IMR-90 (cell line): ENCODE results near the gene PITPNC1. TPM values are rescaled to one million over a fixed set of nuclear protein-coding genes. Genes with fewer than 3 reads are reported as not detected.

Source experiments
- ATAC-seq: fragments of 200-7000 bp; cut with Tn5 transposase; 2 replicates; pipeline ENCODE4 v1.9.1; 2020; ENCODE audit warnings: low read depth, mild to moderate bottlenecking, moderate library complexity
- BruUV-seq: library from RNA; stranded (reverse); fragments of 400-500 nt; replicated peaks from 2 replicates; lab custom pipeline; 2021; lab: Mats Ljungman, UMichigan
- CTCF ChIA-PET: fragments of 300-600 bp; formaldehyde crosslinking; extraction: SDS; loops from one replicate; lab custom pipeline; 2021; ENCODE audit warnings: antibody characterized with exemption; lab: Yijun Ruan, JAX
- POLR2A ChIA-PET: fragments of 300-600 bp; sonication (Branson Sonifier 250); formaldehyde crosslinking; loops from one replicate; lab custom pipeline; 2022; ENCODE audit warnings: antibody characterized with exemption; ENCODE audit not compliant: unreplicated experiment; lab: Charles Lee
- DNase-seq: peaks from one replicate; pipeline ENCODE4 v3.0.0; 2013
- H2AFZ ChIP-seq: replicated peaks from 2 replicates; pipeline ENCODE3; 2013; ENCODE audit warnings: low read length, mild to moderate bottlenecking; ENCODE audit not compliant: poor library complexity
- H2AK5ac ChIP-seq: 2 replicates; pipeline ENCODE4 v1.6.1; 2013; ENCODE audit warnings: low read depth, low read length, inconsistent platforms
- H2AK9ac ChIP-seq: replicated peaks from 2 replicates; pipeline ENCODE3; 2013; ENCODE audit warnings: mild to moderate bottlenecking, low read depth, low read length, moderate library complexity; ENCODE audit not compliant: poor library complexity
- H2BK120ac ChIP-seq: 2 replicates; pipeline ENCODE4 v1.6.1; 2013; ENCODE audit warnings: low read depth, low read length, inconsistent platforms
- H2BK15ac ChIP-seq: 3 replicates; pipeline ENCODE4 v1.6.1; 2013; ENCODE audit warnings: low read depth, low read length, inconsistent platforms
- H2BK20ac ChIP-seq: 2 replicates; pipeline ENCODE4 v1.6.1; 2013; ENCODE audit warnings: low read depth, mild to moderate bottlenecking, inconsistent platforms, low read length, moderate library complexity
- H2BK5ac ChIP-seq: 2 replicates; pipeline ENCODE4 v1.6.1; 2013; ENCODE audit warnings: mild to moderate bottlenecking, low read depth, low read length, inconsistent platforms; ENCODE audit not compliant: poor library complexity, severe bottlenecking
- H3K14ac ChIP-seq: replicated peaks from 2 replicates; pipeline ENCODE4 v1.6.1; 2013; ENCODE audit warnings: low read depth, low read length, inconsistent platforms
- H3K18ac ChIP-seq: 2 replicates; pipeline ENCODE4 v1.6.1; 2013; ENCODE audit warnings: low read depth, low read length, control low read depth
- H3K23ac ChIP-seq: 2 replicates; pipeline ENCODE4 v1.6.1; 2013; ENCODE audit warnings: low read depth, low read length, inconsistent platforms
- H3K27ac ChIP-seq: 2 replicates; pipeline ENCODE4 v1.5.1; 2013; ENCODE audit warnings: mild to moderate bottlenecking, control low read depth, low read length; ENCODE audit not compliant: insufficient read depth
- H3K27me3 ChIP-seq: 2 replicates; pipeline ENCODE4 v1.6.1; 2013; ENCODE audit warnings: low read length; ENCODE audit not compliant: control insufficient read depth, insufficient read depth
- H3K36me3 ChIP-seq: 2 replicates; pipeline ENCODE4 v1.6.1; 2013; ENCODE audit warnings: low read length, mixed read lengths; ENCODE audit not compliant: control insufficient read depth, insufficient read depth
- H3K4ac ChIP-seq: 2 replicates; pipeline ENCODE4 v1.6.1; 2013; ENCODE audit warnings: low read depth, low read length, inconsistent platforms
- H3K4me1 ChIP-seq: 2 replicates; pipeline ENCODE4 v1.6.1; 2013; ENCODE audit warnings: low read length, mixed read lengths; ENCODE audit not compliant: control insufficient read depth, insufficient read depth
- H3K4me2 ChIP-seq: 2 replicates; pipeline ENCODE4 v1.6.1; 2013; ENCODE audit warnings: low read depth, mild to moderate bottlenecking, control low read depth, low read length, moderate library complexity
- H3K4me3 ChIP-seq: 2 replicates; pipeline ENCODE4 v1.5.1; 2013; ENCODE audit warnings: low read depth, mild to moderate bottlenecking, control low read depth, low read length, moderate library complexity; ENCODE audit not compliant: insufficient read depth
- H3K56ac ChIP-seq: 2 replicates; pipeline ENCODE4 v1.6.1; 2013; ENCODE audit warnings: low read length, inconsistent platforms; ENCODE audit not compliant: insufficient read depth; ENCODE audit errors: extremely low read depth
- H3K79me1 ChIP-seq, 2 experiments: 2 replicates each; pipeline ENCODE4 v1.6.1; 2013; ENCODE audit warnings: low read length in 2 of 2, inconsistent platforms in 1 of 2, low read depth in 1 of 2
- H3K9ac ChIP-seq: 2 replicates; pipeline ENCODE4 v1.6.1; 2013; ENCODE audit warnings: low read depth, low read length, control low read depth
- H3K9me1 ChIP-seq: 2 replicates; pipeline ENCODE4 v1.6.1; 2013; ENCODE audit warnings: low read length, inconsistent platforms; ENCODE audit not compliant: insufficient read depth
- H3K9me3 ChIP-seq: 2 replicates; pipeline ENCODE4 v1.6.1; 2013; ENCODE audit warnings: low read length; ENCODE audit not compliant: control insufficient read depth, insufficient read depth
- H4K20me1 ChIP-seq: 2 replicates; pipeline ENCODE4 v1.6.1; 2013; ENCODE audit warnings: low read length, inconsistent platforms; ENCODE audit not compliant: insufficient read depth
- H4K5ac ChIP-seq: 2 replicates; pipeline ENCODE4 v1.6.1; 2013; ENCODE audit warnings: mild to moderate bottlenecking, low read depth, low read length, control low read depth
- H4K8ac ChIP-seq, 2 experiments: 2 replicates each; pipeline ENCODE4 v1.6.1; 2013; ENCODE audit warnings: low read depth in 2 of 2, low read length in 2 of 2, control low read depth in 1 of 2, inconsistent platforms in 1 of 2
- H4K91ac ChIP-seq: 2 replicates; pipeline ENCODE4 v1.6.1; 2013; ENCODE audit warnings: low read depth, low read length, inconsistent platforms; ENCODE audit not compliant: insufficient read depth
- CEBPB ChIP-seq: IDR thresholded peaks from 2 replicates; pipeline ENCODE4 v1.6.1; 2012; ENCODE audit warnings: low read depth, low read length, improper control_type of control experiment
- CHD1 ChIP-seq: IDR thresholded peaks from 2 replicates; pipeline ENCODE4 v1.6.1; 2012; ENCODE audit warnings: low read depth, low read length, improper control_type of control experiment
- FOS ChIP-seq: fragments of 150-350 bp; IDR thresholded peaks from 2 replicates; pipeline ENCODE4 v1.6.1; 2016; ENCODE audit warnings: low read depth, low read length
- MAFK ChIP-seq: IDR thresholded peaks from 2 replicates; pipeline ENCODE4 v1.6.1; 2012; ENCODE audit warnings: low read depth, low read length, improper control_type of control experiment
- MAZ ChIP-seq: IDR thresholded peaks from 2 replicates; pipeline ENCODE4 v1.6.1; 2012; ENCODE audit warnings: low read depth, mild to moderate bottlenecking, low read length, improper control_type of control experiment, moderate library complexity, borderline replicate concordance
- MXI1 ChIP-seq: IDR thresholded peaks from 2 replicates; pipeline ENCODE4 v1.6.1; 2012; ENCODE audit warnings: low read depth, mild to moderate bottlenecking, low read length, moderate library complexity, borderline replicate concordance
- NFE2L2 ChIP-seq: fragments of 150-350 bp; IDR thresholded peaks from 2 replicates; pipeline ENCODE4 v1.6.1; 2016; ENCODE audit warnings: low read depth, mild to moderate bottlenecking, low read length
- POLR2A ChIP-seq: IDR thresholded peaks from 2 replicates; pipeline ENCODE4 v1.6.1; 2012; ENCODE audit warnings: mild to moderate bottlenecking, low read depth, low read length
- RCOR1 ChIP-seq: IDR thresholded peaks from 2 replicates; pipeline ENCODE4 v1.6.1; 2012; ENCODE audit warnings: mild to moderate bottlenecking, low read length, improper control_type of control experiment; ENCODE audit not compliant: insufficient replicate concordance
- RFX5 ChIP-seq: IDR thresholded peaks from 2 replicates; pipeline ENCODE4 v1.8.0; 2012; ENCODE audit warnings: low read depth, mild to moderate bottlenecking, low read length, moderate library complexity
- SMC3 ChIP-seq: fragments of 150-350 bp; IDR thresholded peaks from 2 replicates; pipeline ENCODE4 v1.6.1; 2016; ENCODE audit warnings: low read depth, mild to moderate bottlenecking, antibody characterized with exemption, low read length, moderate library complexity
- USF2 ChIP-seq: fragments of 150-350 bp; IDR thresholded peaks from 2 replicates; pipeline ENCODE4 v1.6.1; 2017; ENCODE audit warnings: mild to moderate bottlenecking, antibody characterized with exemption, low read length, low read depth
- WGBS, 2 experiments: methylation state at CpG; one replicate each; pipeline versions ENCODE4 v1.1.5 to v1.1.7; 2013; ENCODE audit warnings: missing lambda C conversion rate in 2 of 2; ENCODE audit not compliant: insufficient read length in 1 of 2; ENCODE audit errors: extremely low coverage in 2 of 2; 5-methylcytosine and 5-hydroxymethylcytosine counted together
- dilution Hi-C: fragments of 300-500 bp; cut with HindIII; formaldehyde crosslinking; loops from one replicate; pipeline ENCODE4 v1.14.3; 2018; ENCODE audit warnings: low sequenced_read_pairs; ENCODE audit not compliant: unreplicated experiment
- in situ Hi-C: fragments of 300-500 bp; cut with MboI; formaldehyde crosslinking; loops from 3 replicates; pipeline ENCODE4 v1.14.3; 2019; ENCODE audit warnings: low sequenced_read_pairs, inconsistent platforms, mixed read lengths
- intact Hi-C: fragments of 100-400 bp; cut with micrococcal nuclease; formaldehyde crosslinking; loops from 2 replicates; pipeline ENCODE4 v1.10.0; 2022
- polyA plus RNA-seq, 3 experiments: library from polyadenylated mRNA; depleted of rRNA; stranded (reverse); fragments of >200 nt; gene quantifications; 2 replicates each; pipeline ENCODE4 v1.2.3, GENCODE V29; 2012; ENCODE audit warnings: low replicate concordance in 1 of 3
- total RNA-seq: library from RNA; depleted of rRNA; stranded (reverse); fragments of >200 nt; gene quantifications from 2 replicates; pipeline ENCODE4 v1.2.3, GENCODE V29; 2012

The PITPNC1 gene
- total and polyA plus RNA-seq, 2 of the 4 experiments (the other 2 are of a cell fraction), result 4.1 TPM

GRCh38 chr17:67671493-67671892, 294.4 kb downstream of the PITPNC1 start:
- H2BK120ac ChIP-seq, result no peak overlapping the region
- no peaks in the 10 kb centered on the region; the same call in 1 of the 2 replicates for H3K9me1 ChIP-seq
- H3K27ac ChIP-seq, result no peak overlapping the region
- H3K27me3 ChIP-seq, result no peaks in the 10 kb centered on the region
- in situ Hi-C loops, result no loop called here
- peak; percentile 7 for DNase-seq
- no peak overlapping the region for H3K4ac ChIP-seq
- no peak overlapping the region for H4K5ac ChIP-seq
- no peak overlapping the region for H2AK5ac ChIP-seq
- CTCF ChIA-PET, result no interaction called here
- no peak overlapping the region for H3K14ac ChIP-seq
- dilution Hi-C loops, result no loop called here
- 34% methylated on average over 2 of the region's 3 CpGs; no CpG with 5 or more reads in 1 of the 2 experiments for WGBS, 2 experiments
- no peak for ATAC-seq
- no peak for TF ChIP-seq RCOR1
- TF ChIP-seq MXI1, result no peak
- no peak for TF ChIP-seq MAFK
- TF ChIP-seq SMC3, result no peak
- no peak for TF ChIP-seq USF2
- no peak for TF ChIP-seq CEBPB
- no peak for TF ChIP-seq RFX5
- TF ChIP-seq POLR2A, result no peak
- no peak for TF ChIP-seq NFE2L2
- TF ChIP-seq CHD1, result no peak
- TF ChIP-seq MAZ, result no peak
- no peak for TF ChIP-seq FOS
- H3K9me3 ChIP-seq, result no peaks in the 10 kb centered on the region
- H3K4me2 ChIP-seq, result no peak overlapping the region
- H3K9ac ChIP-seq, result no peak overlapping the region
- POLR2A ChIA-PET, result no interaction called here
- H4K8ac ChIP-seq, result no peak overlapping the region
- H3K56ac ChIP-seq, result no peak overlapping the region
- no peaks in the 10 kb centered on the region for H4K20me1 ChIP-seq
- no peaks in the 10 kb centered on the region; the same call in 1 of the 2 replicates for H3K4me1 ChIP-seq
- no peaks in the 10 kb centered on the region; the same call in 1 of the 2 replicates for H3K36me3 ChIP-seq
- no peak overlapping the region for H2BK15ac ChIP-seq
- no peak overlapping the region for H2AK9ac ChIP-seq
- no TSS peak for BruUV-seq
- H2BK20ac ChIP-seq, result no peak overlapping the region
- intact Hi-C loops, result no loop called here
- H4K91ac ChIP-seq, result no peak overlapping the region
- no peaks in the 10 kb centered on the region for H3K79me1 ChIP-seq
- no peak overlapping the region for H2AFZ ChIP-seq
- no peak overlapping the region for H3K18ac ChIP-seq
- H3K23ac ChIP-seq, result no peak overlapping the region
- no peak overlapping the region for H3K4me3 ChIP-seq
- no peak overlapping the region for H2BK5ac ChIP-seq
